WTC11 (cell line): Measurements from ENCODE around the gene MYL10. TPM values are rescaled to one million over a fixed set of nuclear protein-coding genes. Genes with fewer than 3 reads are reported as not detected.

Source experiments
- ATAC-seq: fragments of 200-7000 bp; cut with Tn5 transposase; 2 replicates; pipeline ENCODE4 v1.10.0; 2021; ENCODE audit warnings: mild to moderate bottlenecking, moderate library complexity
- CTCF ChIA-PET: fragments of 300-600 bp; sonication (Branson Sonifier 250); formaldehyde crosslinking; loops from one replicate; lab custom pipeline; 2021; ENCODE audit warnings: antibody characterized with exemption; lab: Charles Lee
- POLR2A ChIA-PET: fragments of 350-600 bp; sonication (Branson Sonifier 250); formaldehyde crosslinking; loops from one replicate; lab custom pipeline; 2021; ENCODE audit warnings: antibody characterized with exemption; lab: Charles Lee
- DNase-seq: peaks from one replicate; pipeline ENCODE4 v3.0.0; 2021; ENCODE audit warnings: low spot score
- H3K27ac Mint-ChIP-seq: 2 replicates; pipeline ENCODE4 v1.8.0; 2021; ENCODE audit warnings: mixed read lengths
- H3K27me3 Mint-ChIP-seq: 2 replicates; pipeline ENCODE4 v1.8.0; 2021; ENCODE audit warnings: low read depth, mild to moderate bottlenecking, moderate library complexity, mixed read lengths
- H3K36me3 Mint-ChIP-seq: 2 replicates; pipeline ENCODE4 v1.8.0; 2021; ENCODE audit warnings: mixed read lengths
- H3K4me1 Mint-ChIP-seq: 2 replicates; pipeline ENCODE4 v1.8.0; 2022; ENCODE audit warnings: mixed read lengths
- H3K4me3 Mint-ChIP-seq: 2 replicates; pipeline ENCODE4 v1.8.0; 2021; ENCODE audit warnings: mild to moderate bottlenecking, moderate library complexity, mixed read lengths
- H3K9me3 Mint-ChIP-seq: 2 replicates; pipeline ENCODE4 v1.8.0; 2021; ENCODE audit warnings: mixed read lengths
- AFF4 ChIP-seq: sonication (generic); formaldehyde crosslinking; IDR thresholded peaks from 2 replicates; pipeline ENCODE4 v1.8.1; 2023; ENCODE audit warnings: mild to moderate bottlenecking, missing genetic modification reagents, borderline replicate concordance
- ARID4B ChIP-seq: sonication (generic); formaldehyde crosslinking; IDR thresholded peaks from 2 replicates; pipeline ENCODE4 v1.8.0; 2023; ENCODE audit warnings: missing genetic modification reagents, mild to moderate bottlenecking, borderline replicate concordance
- ATF6 ChIP-seq: sonication (generic); formaldehyde crosslinking; IDR thresholded peaks from 2 replicates; pipeline ENCODE4 v1.8.1; 2023; ENCODE audit warnings: mild to moderate bottlenecking, missing genetic modification reagents
- HMGA2 ChIP-seq: fragments of 250-450 bp; sonication (Bioruptor Pico); IDR thresholded peaks from 2 replicates; pipeline ENCODE4 v1.4.0; 2021; ENCODE audit warnings: mild to moderate bottlenecking, moderate library complexity
- NFE2L1 ChIP-seq: sonication (generic); formaldehyde crosslinking; IDR thresholded peaks from 2 replicates; pipeline ENCODE4 v1.8.1; 2023; ENCODE audit warnings: missing genetic modification reagents
- PREB ChIP-seq: sonication (generic); formaldehyde crosslinking; IDR thresholded peaks from 2 replicates; pipeline ENCODE4 v1.8.1; 2022; ENCODE audit warnings: mild to moderate bottlenecking, missing genetic modification reagents, moderate library complexity, borderline replicate concordance
- SMAD4 ChIP-seq: sonication (generic); formaldehyde crosslinking; IDR thresholded peaks from 2 replicates; pipeline ENCODE4 v1.8.0; 2022; ENCODE audit warnings: mild to moderate bottlenecking, missing genetic modification reagents
- SOX15 ChIP-seq: fragments of 250-450 bp; sonication (Bioruptor Pico); IDR thresholded peaks from 2 replicates; pipeline ENCODE4 v1.9.0; 2021; ENCODE audit warnings: mild to moderate bottlenecking
- TCF7 ChIP-seq: sonication (generic); formaldehyde crosslinking; IDR thresholded peaks from 2 replicates; pipeline ENCODE4 v1.8.0; 2022; ENCODE audit warnings: mild to moderate bottlenecking, low read depth, missing genetic modification reagents, moderate library complexity
- TEAD4 ChIP-seq: sonication (generic); formaldehyde crosslinking; IDR thresholded peaks from 2 replicates; pipeline ENCODE4 v1.8.0; 2022; ENCODE audit warnings: mild to moderate bottlenecking, missing genetic modification reagents
- ZBTB43 ChIP-seq: sonication (generic); formaldehyde crosslinking; IDR thresholded peaks from 2 replicates; pipeline ENCODE4 v1.8.1; 2023; ENCODE audit warnings: mild to moderate bottlenecking, missing genetic modification reagents
- total RNA-seq: library from RNA; stranded (reverse); gene quantifications from 3 replicates; pipeline ENCODE4 v1.2.3, GENCODE V29; 2021
- TF ChIP-seq, protein P1 (sequence below): sonication (generic); formaldehyde crosslinking; IDR thresholded peaks from 2 replicates; pipeline ENCODE4 v1.8.0; 2023; ENCODE audit warnings: missing genetic modification reagents
- TF ChIP-seq, protein P2 (sequence below): sonication (generic); formaldehyde crosslinking; IDR thresholded peaks from 2 replicates; pipeline ENCODE4 v1.8.0; 2023; ENCODE audit warnings: mild to moderate bottlenecking, missing genetic modification reagents

The MYL10 gene
- total RNA-seq, 1 experiment from 2014 or later, result not detected

DNA sequence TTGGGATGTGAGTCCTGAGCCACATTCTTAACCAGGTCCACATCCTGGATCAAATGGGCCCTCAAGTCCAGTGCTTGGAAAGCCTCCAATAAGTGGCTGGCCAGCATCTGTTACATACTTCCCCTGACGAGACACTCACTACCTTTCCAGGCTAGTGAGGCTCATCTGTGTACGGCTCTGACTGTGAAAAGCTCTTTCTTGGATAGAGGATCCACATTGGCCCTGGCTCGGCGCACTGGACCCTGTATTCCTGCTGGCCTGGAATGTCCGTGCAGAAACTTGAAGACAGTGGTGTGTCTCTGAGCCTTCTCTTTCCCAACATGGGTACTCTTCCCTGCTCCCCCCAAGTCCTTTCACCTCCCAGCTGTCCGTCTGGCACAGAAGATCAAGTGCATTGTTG lies 35.5 kb downstream of the MYL10 start:
- DNase-seq (no peak), ATAC-seq (no peak)
- no peaks in the 10 kb centered on the region for H3K36me3 Mint-ChIP-seq
- no peak overlapping the region for H3K4me3 Mint-ChIP-seq
- TF ChIP-seq HMGA2 (CRISPR knock-in tag), result no peak
- no peak overlapping the region for H3K27ac Mint-ChIP-seq
- no peaks in the 10 kb centered on the region for H3K4me1 Mint-ChIP-seq
- ChIA-PET POLR2A (no interaction called here), CTCF (no interaction called here)
- no peaks in the 10 kb centered on the region for H3K9me3 Mint-ChIP-seq
- H3K27me3 Mint-ChIP-seq, result no peaks in the 10 kb centered on the region

GRCh38 chr7:101591504-101591903 lies 37.6 kb downstream of the MYL10 start:
- Mint-ChIP-seq H3K27ac (no peak overlapping the region), H3K27me3 (peaks cover 9% of the 10 kb centered on the region), H3K9me3 (no peaks in the 10 kb centered on the region), H3K4me3 (no peak overlapping the region), H3K4me1 (no peaks in the 10 kb centered on the region), H3K36me3 (no peaks in the 10 kb centered on the region)
- DNase-seq (no peak), ATAC-seq (no peak)
- ChIA-PET POLR2A (no interaction called here), CTCF (interaction anchor here (1.6 to 2.1 kb wide), 2 partner anchors 11 to 49 kb away, joined by 3 to 9 read pairs; no protein-coding TSS in a partner anchor)
- TF ChIP-seq SMAD4 (CRISPR knock-in tag), result no peak
- TF ChIP-seq TEAD4, result no peak
- TF ChIP-seq PREB (CRISPR knock-in tag), result no peak

DNA sequence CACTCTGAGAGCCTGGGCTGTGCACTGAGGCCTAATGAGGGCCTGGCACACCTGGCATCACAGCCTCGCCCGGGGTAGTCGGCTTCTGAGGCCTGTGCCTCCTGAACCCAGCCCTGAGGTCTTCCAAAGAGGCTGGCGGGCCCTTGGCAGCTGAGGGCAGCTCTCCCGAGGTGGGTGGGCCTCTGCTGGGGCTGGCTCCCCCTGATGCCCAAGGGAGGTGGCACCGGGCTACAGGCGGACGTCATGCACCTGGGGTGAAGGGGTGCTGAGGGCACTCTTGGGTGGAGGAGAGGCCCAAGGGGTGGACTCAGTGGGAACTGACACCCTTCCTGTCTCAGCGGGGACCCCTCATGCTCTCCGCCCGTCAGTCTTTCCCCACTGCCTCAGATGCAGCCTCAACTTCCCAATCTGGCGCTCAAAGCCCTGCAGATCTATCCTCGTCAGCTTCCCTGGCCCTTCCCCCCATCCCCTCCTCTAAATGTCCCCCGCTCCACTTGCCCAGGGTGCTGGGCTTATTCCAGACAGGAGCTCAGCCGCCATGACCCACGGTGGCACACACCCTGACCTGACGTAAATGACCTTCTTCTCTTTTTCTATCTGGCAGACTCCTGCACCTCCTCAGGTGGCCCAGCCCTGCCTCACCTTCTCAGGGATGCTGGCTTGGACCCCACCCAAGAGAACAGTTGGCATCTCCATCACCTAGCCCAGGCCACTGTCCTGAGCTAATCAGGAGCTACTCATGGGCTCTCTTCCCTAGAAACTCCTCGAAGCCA lies 38.2 kb downstream of the MYL10 start:
- DNase-seq (no peak), ATAC-seq (no peak)
- CTCF ChIA-PET, result interaction anchor here (1.6 to 2.1 kb wide), 2 partner anchors 11 to 48 kb away, joined by 3 to 9 read pairs; no protein-coding TSS in a partner anchor
- Mint-ChIP-seq H3K4me1 (no peaks in the 10 kb centered on the region), H3K27ac (no peak overlapping the region), H3K4me3 (no peak overlapping the region), H3K9me3 (no peaks in the 10 kb centered on the region), H3K27me3 (peaks cover 15% of the 10 kb centered on the region), H3K36me3 (no peaks in the 10 kb centered on the region)
- POLR2A ChIA-PET, result no interaction called here
- TF ChIP-seq ATF6, result no peak
- no peak for TF ChIP-seq TCF7 (CRISPR knock-in tag)
- TF ChIP-seq AFF4 (CRISPR knock-in tag), result no peak
- TF ChIP-seq, protein P1, sequence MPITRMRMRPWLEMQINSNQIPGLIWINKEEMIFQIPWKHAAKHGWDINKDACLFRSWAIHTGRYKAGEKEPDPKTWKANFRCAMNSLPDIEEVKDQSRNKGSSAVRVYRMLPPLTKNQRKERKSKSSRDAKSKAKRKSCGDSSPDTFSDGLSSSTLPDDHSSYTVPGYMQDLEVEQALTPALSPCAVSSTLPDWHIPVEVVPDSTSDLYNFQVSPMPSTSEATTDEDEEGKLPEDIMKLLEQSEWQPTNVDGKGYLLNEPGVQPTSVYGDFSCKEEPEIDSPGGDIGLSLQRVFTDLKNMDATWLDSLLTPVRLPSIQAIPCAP (CRISPR knock-in tag), result no peak
- no peak for TF ChIP-seq ZBTB43 (CRISPR knock-in tag)
- no peak for TF ChIP-seq NFE2L1 (CRISPR knock-in tag)
- TF ChIP-seq SOX15 (CRISPR knock-in tag), result no peak
- no peak for TF ChIP-seq ARID4B (CRISPR knock-in tag)
- TF ChIP-seq, protein P2, sequence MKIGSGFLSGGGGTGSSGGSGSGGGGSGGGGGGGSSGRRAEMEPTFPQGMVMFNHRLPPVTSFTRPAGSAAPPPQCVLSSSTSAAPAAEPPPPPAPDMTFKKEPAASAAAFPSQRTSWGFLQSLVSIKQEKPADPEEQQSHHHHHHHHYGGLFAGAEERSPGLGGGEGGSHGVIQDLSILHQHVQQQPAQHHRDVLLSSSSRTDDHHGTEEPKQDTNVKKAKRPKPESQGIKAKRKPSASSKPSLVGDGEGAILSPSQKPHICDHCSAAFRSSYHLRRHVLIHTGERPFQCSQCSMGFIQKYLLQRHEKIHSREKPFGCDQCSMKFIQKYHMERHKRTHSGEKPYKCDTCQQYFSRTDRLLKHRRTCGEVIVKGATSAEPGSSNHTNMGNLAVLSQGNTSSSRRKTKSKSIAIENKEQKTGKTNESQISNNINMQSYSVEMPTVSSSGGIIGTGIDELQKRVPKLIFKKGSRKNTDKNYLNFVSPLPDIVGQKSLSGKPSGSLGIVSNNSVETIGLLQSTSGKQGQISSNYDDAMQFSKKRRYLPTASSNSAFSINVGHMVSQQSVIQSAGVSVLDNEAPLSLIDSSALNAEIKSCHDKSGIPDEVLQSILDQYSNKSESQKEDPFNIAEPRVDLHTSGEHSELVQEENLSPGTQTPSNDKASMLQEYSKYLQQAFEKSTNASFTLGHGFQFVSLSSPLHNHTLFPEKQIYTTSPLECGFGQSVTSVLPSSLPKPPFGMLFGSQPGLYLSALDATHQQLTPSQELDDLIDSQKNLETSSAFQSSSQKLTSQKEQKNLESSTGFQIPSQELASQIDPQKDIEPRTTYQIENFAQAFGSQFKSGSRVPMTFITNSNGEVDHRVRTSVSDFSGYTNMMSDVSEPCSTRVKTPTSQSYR (CRISPR knock-in tag), result no peak
- TF ChIP-seq HMGA2 (CRISPR knock-in tag), result no peak
